Stimulated activated CD4-positive, alpha-beta T cell treated with anti-CD3 and anti-CD28 coated beads, Interleukin-4, amount 100 ng/mL, for 24 hours (primary cell): ENCODE results near the gene SLC18A2.
"Not testable (repeated sequence)": the region's sequence is repeated elsewhere in the genome, so short reads cannot be mapped to it uniquely, and the experiment has no call there.

Source experiments
- DNase-seq: peaks from one replicate; pipeline ENCODE4 v3.0.0-alpha.2; 2020

The SLC18A2 gene

GRCh38 chr10:117240621-117241529 is at the start of gene SLC18A2:
Gene SLC18A2 (plus strand): TSS chr10:117241114. CDS start chr10:117241694, 580 bp downstream.
- no peak for DNase-seq

GRCh38 chr10:117197189-117197588 is 43.7 kb upstream of the SLC18A2 start, which contains the start of gene KCNK18:
Gene KCNK18 (plus strand): TSS chr10:117197489. CDS start chr10:117197489, 0 bp downstream.
- no peak for DNase-seq

GRCh38 chr10:117198088-117198487 is 42.8 kb upstream of the SLC18A2 start:
- no peak for DNase-seq

- DNase-seq = no peak
Observed at GRCh38 chr10:117201826-117202225, 39.1 kb upstream of the SLC18A2 start.

GRCh38 chr10:117204316-117204715 is 36.6 kb upstream of the SLC18A2 start:
- no peak for DNase-seq

GRCh38 chr10:117212176-117212575 is 28.7 kb upstream of the SLC18A2 start:
- no peak for DNase-seq

- DNase-seq = no peak
Observed at GRCh38 chr10:117214401-117214800, 26.5 kb upstream of the SLC18A2 start.

GRCh38 chr10:117215079-117215478 is 25.8 kb upstream of the SLC18A2 start:
- DNase-seq = no peak

GRCh38 chr10:117216028-117216427 is 24.9 kb upstream of the SLC18A2 start:
- DNase-seq = no peak

- DNase-seq = peak; percentile 67
Observed at GRCh38 chr10:117216611-117217195, 24.2 kb upstream of the SLC18A2 start.

- peak; percentile 12 for DNase-seq
Observed at GRCh38 chr10:117217196-117217761, 23.6 kb upstream of the SLC18A2 start.

- DNase-seq = no peak
Observed at GRCh38 chr10:117218654-117219053, 22.3 kb upstream of the SLC18A2 start.

GRCh38 chr10:117221156-117221711 is 19.7 kb upstream of the SLC18A2 start:
- no peak for DNase-seq

- no peak for DNase-seq
Observed at GRCh38 chr10:117222552-117222951, 18.4 kb upstream of the SLC18A2 start.

GRCh38 chr10:117222976-117223692 is 17.8 kb upstream of the SLC18A2 start:
- no peak for DNase-seq

GRCh38 chr10:117223693-117224430 is 17.1 kb upstream of the SLC18A2 start:
- DNase-seq = no peak

GRCh38 chr10:117224881-117225280 is 16.0 kb upstream of the SLC18A2 start:
- no peak for DNase-seq

- no peak for DNase-seq
Observed at GRCh38 chr10:117226813-117227451, 14.0 kb upstream of the SLC18A2 start.

GRCh38 chr10:117228210-117228609 is 12.7 kb upstream of the SLC18A2 start:
- DNase-seq = no peak

GRCh38 chr10:117230107-117230506 is 10.8 kb upstream of the SLC18A2 start:
- not testable (repeated sequence) for DNase-seq

GRCh38 chr10:117237401-117237991 is 3.4 kb upstream of the SLC18A2 start:
- DNase-seq = no peak
